ENCODE measurements around the gene MAMDC4.
"Not testable (repeated sequence)": the region's sequence is repeated elsewhere in the genome, so short reads cannot be mapped to it uniquely, and the experiment has no call there.

MAMDC4 gene

GRCh38 chr9:136825295-136826187 is 26.6 kb upstream of the MAMDC4 start:
- no peak for DNase-seq

GRCh38 chr9:136826188-136826541 is 26.0 kb upstream of the MAMDC4 start:
- no peak for DNase-seq

- no peak for DNase-seq
These were observed 25.2 kb upstream of the MAMDC4 start for GRCh38 chr9:136826703-136827582.

GRCh38 chr9:136827794-136828473 is 24.2 kb upstream of the MAMDC4 start:
- no peak for DNase-seq

- DNase-seq: no peak
These were observed 23.5 kb upstream of the MAMDC4 start for GRCh38 chr9:136828474-136829140.

GRCh38 chr9:136829412-136829811 is 22.7 kb upstream of the MAMDC4 start:
- DNase-seq: no peak

- no peak for DNase-seq
These were observed 21.9 kb upstream of the MAMDC4 start for GRCh38 chr9:136829981-136830885.

- no peak for DNase-seq
These were observed 21.0 kb upstream of the MAMDC4 start for GRCh38 chr9:136831002-136831719.

GRCh38 chr9:136831720-136832104 is 20.4 kb upstream of the MAMDC4 start:
- no peak for DNase-seq

- no peak for DNase-seq
These were observed 19.6 kb upstream of the MAMDC4 start for GRCh38 chr9:136832581-136832980.

GRCh38 chr9:136833381-136834048 is 18.6 kb upstream of the MAMDC4 start:
- DNase-seq: not testable (repeated sequence)

- DNase-seq: no peak
These were observed 16.8 kb upstream of the MAMDC4 start for GRCh38 chr9:136835162-136835931.

- no peak for DNase-seq
These were observed 15.9 kb upstream of the MAMDC4 start for GRCh38 chr9:136835932-136836904.

- DNase-seq: no peak
These were observed 14.8 kb upstream of the MAMDC4 start for GRCh38 chr9:136837146-136837855.

- DNase-seq: not testable (repeated sequence)
These were observed 14.3 kb upstream of the MAMDC4 start for GRCh38 chr9:136837856-136838277.

GRCh38 chr9:136838314-136839228 is 13.6 kb upstream of the MAMDC4 start:
- DNase-seq: no peak
